Mesenchymal stem cell (in vitro differentiated cells and primary cell): ENCODE measurements around the gene PRODH2.

Experiments used
- DNase-seq: peaks from one replicate; pipeline ENCODE4 v3.0.0-alpha.2; 2013
- H2AFZ ChIP-seq: one replicate; pipeline ENCODE4 v1.6.1; 2013; ENCODE audit warnings: low read depth, mild to moderate bottlenecking, control low read depth, inconsistent platforms, low read length, moderate library complexity
- H2AK5ac ChIP-seq: 2 replicates; pipeline ENCODE4 v1.6.1; 2013; ENCODE audit warnings: low read length, moderate library complexity, mild to moderate bottlenecking, inconsistent platforms; ENCODE audit not compliant: severe bottlenecking
- H2BK120ac ChIP-seq: one replicate; pipeline ENCODE4 v1.6.1; 2013; ENCODE audit warnings: low read depth, mild to moderate bottlenecking, inconsistent platforms, low read length, moderate library complexity
- H2BK12ac ChIP-seq, 2 experiments: one replicate each; pipeline ENCODE4 v1.6.1; 2013; ENCODE audit warnings: inconsistent platforms in 2 of 2, low read length in 2 of 2, mild to moderate bottlenecking in 2 of 2, moderate library complexity in 2 of 2, control low read depth in 1 of 2
- H2BK15ac ChIP-seq: one replicate; pipeline ENCODE4 v1.6.1; 2013; ENCODE audit warnings: mild to moderate bottlenecking, low read depth, inconsistent platforms; ENCODE audit not compliant: poor library complexity, severe bottlenecking
- H2BK5ac ChIP-seq: 2 replicates; pipeline ENCODE4 v1.6.1; 2013; ENCODE audit warnings: low read depth, mild to moderate bottlenecking, low read length, control low read depth, inconsistent platforms; ENCODE audit not compliant: poor library complexity, severe bottlenecking
- H3K14ac ChIP-seq, 2 experiments: one replicate each; pipeline ENCODE4 v1.6.1; 2013; ENCODE audit warnings: inconsistent platforms in 2 of 2, low read length in 2 of 2, control low read depth in 1 of 2, mild to moderate bottlenecking in 1 of 2, moderate library complexity in 1 of 2
- H3K18ac ChIP-seq, 2 experiments: one replicate each; pipeline ENCODE4 v1.6.1; 2013; ENCODE audit warnings: inconsistent platforms in 2 of 2, low read length in 2 of 2, control low read depth in 1 of 2, low read depth in 1 of 2, mild to moderate bottlenecking in 1 of 2
- H3K23ac ChIP-seq, 2 experiments: one replicate each; pipeline ENCODE4 v1.6.1; 2013; ENCODE audit warnings: inconsistent platforms in 2 of 2, low read length in 2 of 2, mild to moderate bottlenecking in 2 of 2, moderate library complexity in 2 of 2, control low read depth in 1 of 2
- H3K27ac ChIP-seq: 2 replicates; pipeline ENCODE4 v1.5.1; 2013; ENCODE audit warnings: mild to moderate bottlenecking, moderate library complexity, low read length, control low read depth, inconsistent platforms; ENCODE audit not compliant: poor library complexity, severe bottlenecking
- H3K27me3 ChIP-seq, 2 experiments: 2 replicates each; pipeline versions ENCODE4 v1.6.1 to v1.7.0; 2013; ENCODE audit warnings: low read length in 2 of 2, mild to moderate bottlenecking in 2 of 2, moderate library complexity in 2 of 2, control low read depth in 1 of 2, inconsistent platforms in 1 of 2; ENCODE audit not compliant: control insufficient read depth in 1 of 2, insufficient read depth in 1 of 2
- H3K36me3 ChIP-seq, 2 experiments: 2 replicates each; pipeline versions ENCODE4 v1.6.1 to v1.7.0; 2013; ENCODE audit warnings: low read length in 2 of 2, control low read depth in 1 of 2, inconsistent platforms in 1 of 2, low read depth in 1 of 2, mild to moderate bottlenecking in 1 of 2; ENCODE audit not compliant: insufficient read depth in 2 of 2, control insufficient read depth in 1 of 2
- H3K4ac ChIP-seq, 2 experiments: one replicate each; pipeline ENCODE4 v1.6.1; 2013; ENCODE audit warnings: inconsistent platforms in 2 of 2, low read length in 2 of 2, mild to moderate bottlenecking in 2 of 2, moderate library complexity in 2 of 2, control low read depth in 1 of 2, low read depth in 1 of 2
- H3K4me1 ChIP-seq: 2 replicates; pipeline ENCODE4 v1.6.1; 2013; ENCODE audit warnings: low read depth, low read length, control low read depth; ENCODE audit not compliant: control insufficient read depth, insufficient read depth
- H3K4me2 ChIP-seq: 2 replicates; pipeline ENCODE4 v1.6.1; 2013; ENCODE audit warnings: low read length, mild to moderate bottlenecking, inconsistent platforms; ENCODE audit not compliant: poor library complexity, severe bottlenecking
- H3K4me3 ChIP-seq, 2 experiments: 2 replicates each; pipeline versions ENCODE4 v1.5.1 to v1.7.0; 2013; ENCODE audit warnings: low read length in 2 of 2, mild to moderate bottlenecking in 2 of 2, control low read depth in 1 of 2, low read depth in 1 of 2; ENCODE audit not compliant: insufficient read depth in 1 of 2
- H3K79me1 ChIP-seq: replicated peaks from 2 replicates; pipeline ENCODE4 v1.6.1; 2013; ENCODE audit warnings: mild to moderate bottlenecking, control low read depth, low read length, inconsistent platforms; ENCODE audit not compliant: poor library complexity, severe bottlenecking
- H3K9ac ChIP-seq: 2 replicates; pipeline ENCODE4 v1.7.0; 2013; ENCODE audit warnings: mild to moderate bottlenecking, low read length, moderate library complexity
- H3K9me3 ChIP-seq: 2 replicates; pipeline ENCODE4 v1.7.0; 2013; ENCODE audit warnings: mild to moderate bottlenecking, low read length; ENCODE audit not compliant: control insufficient read depth
- H4K8ac ChIP-seq: one replicate; pipeline ENCODE4 v1.6.1; 2013; ENCODE audit warnings: inconsistent platforms, mild to moderate bottlenecking, low read length, moderate library complexity
- H4K91ac ChIP-seq: one replicate; pipeline ENCODE4 v1.6.1; 2013; ENCODE audit warnings: mild to moderate bottlenecking, low read length, inconsistent platforms
- WGBS: methylation state at CpG from one replicate; pipeline ENCODE4 v1.1.7; 2013; ENCODE audit warnings: mixed read lengths; 5-methylcytosine and 5-hydroxymethylcytosine counted together

PRODH2 gene

DNA sequence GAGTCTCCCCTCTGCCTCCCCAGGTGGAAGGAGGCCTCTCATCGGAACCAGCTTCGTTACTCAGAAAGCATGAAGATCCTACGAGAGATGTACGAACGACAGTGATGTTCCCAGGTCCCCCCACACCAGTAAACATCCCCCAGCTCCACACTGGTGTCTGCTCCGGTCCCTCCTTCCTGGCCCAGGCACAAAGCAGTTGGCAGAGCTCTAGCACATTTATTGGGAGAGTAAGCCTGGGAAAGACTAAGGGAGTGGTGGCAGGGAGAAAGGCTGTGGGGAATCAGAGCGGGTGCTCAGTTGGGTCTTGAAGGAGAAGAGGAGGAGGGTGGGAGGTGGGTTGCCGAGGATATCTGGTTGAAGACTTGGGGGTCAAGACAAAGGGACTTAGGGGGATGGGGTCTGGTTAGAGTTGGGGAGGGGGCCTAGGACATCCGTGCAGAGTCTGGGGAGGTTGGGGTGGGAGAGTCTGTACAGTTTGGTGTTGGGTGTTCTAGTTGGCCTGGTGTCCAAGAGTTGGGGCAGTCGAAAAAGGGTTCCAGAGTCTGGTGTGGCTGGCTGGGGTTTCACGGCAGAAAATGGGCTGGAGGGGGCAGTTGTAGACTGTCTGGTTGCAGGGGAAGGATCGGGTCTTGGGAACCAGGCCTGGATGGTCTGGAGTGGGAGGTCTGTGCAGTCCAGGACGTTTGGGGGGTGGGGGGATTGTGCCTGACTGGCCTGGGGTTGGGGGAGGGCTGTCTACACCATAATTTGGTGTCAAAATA, 58.1 kb downstream of the PRODH2 start:
- Histone ChIP-seq H2AFZ (no peak overlapping the region), H3K27ac (no peak overlapping the region), H3K4me3 (peak overlapping the region in 1 of 2 experiments; percentile 99), H3K27me3 (no peaks in the 10 kb centered on the region), H3K23ac (no peak overlapping the region), H3K14ac (no peak overlapping the region), H4K91ac (no peak overlapping the region), H3K4me2 (no peak overlapping the region), H3K4me1 (peaks cover 37% of the 10 kb centered on the region), H3K4ac (no peak overlapping the region), H3K9ac (peak overlapping the region; percentile 99), H2AK5ac (no peak overlapping the region), H3K79me1 (peaks cover 33% of the 10 kb centered on the region), H2BK120ac (no peak overlapping the region), H4K8ac (no peak overlapping the region), H3K18ac (no peak overlapping the region), H2BK5ac (no peak overlapping the region), H3K36me3 (peaks cover 35 to 55% of the 10 kb centered on the region in 2 experiments), H2BK15ac (no peak overlapping the region), H2BK12ac (no peak overlapping the region), H3K9me3 (no peaks in the 10 kb centered on the region)
- 92% methylated on average over 13 of the region's 13 CpGs for WGBS
- no peak for DNase-seq

DNA sequence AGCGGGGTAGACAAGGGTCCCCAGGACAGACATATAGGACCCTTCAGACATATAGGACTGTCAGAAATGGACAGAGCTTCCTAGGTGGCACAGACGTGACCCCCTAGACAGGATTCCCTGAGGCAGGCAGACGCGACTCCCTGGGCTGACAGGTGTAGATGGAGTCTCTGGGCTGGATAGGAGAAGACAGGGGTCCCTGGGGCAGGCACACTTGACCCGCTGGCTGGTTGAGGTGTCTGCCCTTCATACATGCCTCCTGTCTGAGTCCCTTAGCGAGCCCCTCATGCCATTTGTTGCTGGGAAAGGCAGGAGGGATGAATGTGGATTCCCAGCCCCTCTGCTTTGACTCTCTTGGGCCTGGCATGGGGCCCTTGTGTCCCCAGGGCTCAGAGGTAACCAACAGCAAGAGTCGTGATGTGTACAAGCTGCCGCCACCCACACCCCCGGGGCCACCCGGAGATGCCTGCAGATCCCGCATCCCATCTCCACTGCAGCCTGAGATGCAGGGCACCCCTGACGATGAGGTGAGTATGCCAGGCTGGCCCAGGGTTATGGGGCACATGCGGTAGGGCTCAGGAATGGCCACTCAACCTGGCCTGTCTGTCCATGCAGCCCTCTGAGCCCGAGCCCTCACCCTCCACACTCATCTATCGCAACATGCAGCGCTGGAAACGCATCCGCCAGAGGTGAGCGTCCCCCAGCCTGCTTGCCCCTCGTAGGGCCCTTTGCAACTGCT, 58.8 kb downstream of the PRODH2 start:
- Histone ChIP-seq H3K4ac (no peak overlapping the region), H3K9me3 (no peaks in the 10 kb centered on the region), H3K9ac (peak overlapping the region; percentile 99), H3K4me2 (no peak overlapping the region), H3K79me1 (peaks cover 34% of the 10 kb centered on the region), H3K18ac (no peak overlapping the region), H3K27me3 (no peaks in the 10 kb centered on the region), H3K27ac (no peak overlapping the region), H2BK120ac (no peak overlapping the region), H4K91ac (no peak overlapping the region), H2BK5ac (no peak overlapping the region), H4K8ac (no peak overlapping the region), H2AK5ac (no peak overlapping the region), H3K4me1 (peaks cover 34% of the 10 kb centered on the region), H3K36me3 (peaks cover 32 to 51% of the 10 kb centered on the region in 2 experiments), H2BK15ac (no peak overlapping the region), H2AFZ (no peak overlapping the region), H2BK12ac (no peak overlapping the region), H3K14ac (no peak overlapping the region), H3K4me3 (peak overlapping the region in 1 of 2 experiments; percentile 37), H3K23ac (no peak overlapping the region)
- no peak for DNase-seq
- WGBS: 96% methylated on average over 20 of the region's 20 CpGs

DNA sequence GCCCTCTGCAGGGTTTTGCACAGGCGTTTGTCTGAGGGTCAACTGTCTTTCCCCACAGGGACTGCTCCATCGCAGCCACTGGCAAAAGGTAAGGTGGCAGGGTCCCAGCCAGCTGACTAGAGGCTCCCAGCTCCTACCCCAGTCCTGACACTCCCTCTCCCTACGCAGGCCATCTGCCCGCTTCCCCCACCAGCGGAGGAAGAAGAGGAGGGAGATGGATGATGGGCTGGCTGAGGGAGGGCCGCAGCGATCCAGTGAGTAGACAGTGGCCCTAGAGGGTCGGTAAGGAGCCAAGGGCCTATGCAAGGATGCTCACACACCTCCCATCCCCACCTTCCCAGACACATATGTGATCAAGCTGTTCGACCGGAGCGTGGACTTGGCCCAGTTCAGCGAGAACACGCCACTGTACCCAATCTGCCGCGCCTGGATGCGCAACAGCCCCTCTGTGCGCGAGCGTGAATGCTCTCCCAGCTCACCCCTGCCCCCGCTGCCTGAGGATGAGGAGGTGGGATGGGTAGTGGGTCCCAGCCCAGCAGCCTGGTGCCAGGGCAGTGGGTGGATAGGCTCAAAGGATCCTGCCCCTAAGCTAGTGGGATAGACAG, 59.8 kb downstream of the PRODH2 start:
- Histone ChIP-seq H3K4me2 (no peak overlapping the region), H3K36me3 (peaks cover 32 to 51% of the 10 kb centered on the region in 2 experiments), H4K91ac (peak overlapping the region; percentile 82), H2BK5ac (no peak overlapping the region), H3K23ac (no peak overlapping the region), H2BK15ac (no peak overlapping the region), H3K14ac (no peak overlapping the region), H3K18ac (no peak overlapping the region), H3K4me3 (no peak overlapping the region), H3K27me3 (no peaks in the 10 kb centered on the region), H2BK12ac (peak overlapping the region in 1 of 2 experiments; percentile 6), H2AFZ (no peak overlapping the region), H3K27ac (no peak overlapping the region), H2AK5ac (no peak overlapping the region), H3K9ac (peak overlapping the region; percentile 14), H3K4ac (no peak overlapping the region), H3K4me1 (peaks cover 33% of the 10 kb centered on the region), H3K79me1 (peaks cover 38% of the 10 kb centered on the region), H4K8ac (peak overlapping the region; percentile 57), H3K9me3 (no peaks in the 10 kb centered on the region), H2BK120ac (no peak overlapping the region)
- DNase-seq: no peak
- 99% methylated on average over 14 of the region's 20 CpGs for WGBS
